ENCODE data around the gene TGFBR1. TPM values are rescaled to one million over a fixed set of nuclear protein-coding genes. Genes with fewer than 3 reads are reported as not detected.

Gene TGFBR1
- total RNA-seq, 2 donors from 2014 or later, result 74.8 to 75.6 TPM

DNA sequence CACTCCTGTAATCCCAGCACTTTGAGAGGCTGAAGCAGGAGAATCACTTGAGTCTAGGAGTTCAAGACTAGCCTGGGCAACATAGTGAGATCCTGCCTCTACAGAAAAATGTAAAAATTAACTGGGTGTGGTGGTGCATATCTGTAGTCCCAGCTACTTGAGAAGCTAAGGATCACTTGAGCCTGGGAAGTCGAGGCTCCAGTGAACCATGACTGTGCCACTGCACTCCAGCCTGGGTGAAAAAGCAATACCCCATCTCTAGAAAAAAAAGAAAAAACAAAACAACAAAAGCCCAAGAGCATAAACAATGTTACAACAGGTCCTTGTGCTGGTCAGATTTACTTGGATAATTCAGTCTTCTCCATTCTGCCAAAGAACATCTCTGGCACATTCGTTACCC, 44.3 kb upstream of the TGFBR1 start:
- no peaks in the 10 kb centered on the region for H3K4me1 Mint-ChIP-seq
- Histone ChIP-seq H3K27ac (ENCODE audit: low read depth, low read length) (no peak overlapping the region), H3K4me3 (ENCODE audit: low read length) (no peak overlapping the region), H3K4me1 (ENCODE audit: control insufficient read depth, insufficient read depth, low read length) (no peaks in the 10 kb centered on the region), H3K27me3 (ENCODE audit: control insufficient read depth, insufficient read depth, low read length, poor library complexity, severe bottlenecking) (no peaks in the 10 kb centered on the region), H3K36me3 (ENCODE audit: control insufficient read depth, insufficient read depth, low read length) (no peaks in the 10 kb centered on the region), H3K9ac (ENCODE audit: extremely low read depth, low read length, poor library complexity, severe bottlenecking) (no peak overlapping the region), H3K9me3 (ENCODE audit: control insufficient read depth, low read length) (no peaks in the 10 kb centered on the region)
- no peaks in the 10 kb centered on the region for H3K27me3 Mint-ChIP-seq (ENCODE audit: insufficient read depth)
- H3K4me3 Mint-ChIP-seq, result no peak overlapping the region
- no peak overlapping the region for H3K27ac Mint-ChIP-seq
- no peaks in the 10 kb centered on the region for H3K36me3 Mint-ChIP-seq (ENCODE audit: low read depth)
- no peak for DNase-seq
- no peaks in the 10 kb centered on the region for H3K9me3 Mint-ChIP-seq
- WGBS, 2 experiments (ENCODE audit: insufficient coverage in 1 of 2, insufficient read length in 1 of 2), result 85 to 100% methylated on average over 2 of the region's 2 CpGs
- TF ChIP-seq CTCF (conservative IDR thresholded peaks at IDR 0.05), result no peak

- Mint-ChIP-seq H3K36me3 (ENCODE audit: low read depth) (no peaks in the 10 kb centered on the region), H3K4me3 (no peak overlapping the region), H3K27me3 (ENCODE audit: insufficient read depth) (no peaks in the 10 kb centered on the region), H3K27ac (no peak overlapping the region), H3K9me3 (no peaks in the 10 kb centered on the region), H3K4me1 (peaks cover 3% of the 10 kb centered on the region)
- Histone ChIP-seq H3K4me3 (ENCODE audit: low read length) (no peak overlapping the region), H3K9me3 (ENCODE audit: control insufficient read depth, low read length) (no peaks in the 10 kb centered on the region), H3K9ac (ENCODE audit: extremely low read depth, low read length, poor library complexity, severe bottlenecking) (no peak overlapping the region), H3K36me3 (ENCODE audit: control insufficient read depth, insufficient read depth, low read length) (no peaks in the 10 kb centered on the region), H3K4me1 (ENCODE audit: control insufficient read depth, insufficient read depth, low read length) (no peaks in the 10 kb centered on the region), H3K27me3 (ENCODE audit: control insufficient read depth, insufficient read depth, low read length, poor library complexity, severe bottlenecking) (no peaks in the 10 kb centered on the region), H3K27ac (ENCODE audit: low read depth, low read length) (no peak overlapping the region)
- TF ChIP-seq CTCF (conservative IDR thresholded peaks at IDR 0.05), result no peak
- WGBS, 2 experiments (ENCODE audit: insufficient coverage in 1 of 2, insufficient read length in 1 of 2), result 83 to 100% methylated on average over 1 of the region's 1 CpG
- DNase-seq, result no peak
Observed at GRCh38 chr9:99062549-99062948, 42.4 kb upstream of the TGFBR1 start.

- DNase-seq, result no peak
- no peaks in the 10 kb centered on the region for H3K27me3 Mint-ChIP-seq (ENCODE audit: insufficient read depth)
- no peak overlapping the region for H3K4me3 Mint-ChIP-seq
- Histone ChIP-seq H3K27ac (ENCODE audit: low read depth, low read length) (no peak overlapping the region), H3K36me3 (ENCODE audit: control insufficient read depth, insufficient read depth, low read length) (no peaks in the 10 kb centered on the region), H3K9me3 (ENCODE audit: control insufficient read depth, low read length) (no peaks in the 10 kb centered on the region), H3K9ac (ENCODE audit: extremely low read depth, low read length, poor library complexity, severe bottlenecking) (no peak overlapping the region), H3K4me3 (ENCODE audit: low read length) (no peak overlapping the region), H3K27me3 (ENCODE audit: control insufficient read depth, insufficient read depth, low read length, poor library complexity, severe bottlenecking) (no peaks in the 10 kb centered on the region), H3K4me1 (ENCODE audit: control insufficient read depth, insufficient read depth, low read length) (no peaks in the 10 kb centered on the region)
- TF ChIP-seq CTCF (conservative IDR thresholded peaks at IDR 0.05), result no peak
- H3K36me3 Mint-ChIP-seq (ENCODE audit: low read depth), result no peaks in the 10 kb centered on the region
- 100% methylated on average over 1 of the region's 1 CpG; no CpG with 5 or more reads in 1 of the 2 experiments for WGBS, 2 experiments (ENCODE audit: insufficient coverage in 1 of 2, insufficient read length in 1 of 2)
- peaks cover 3% of the 10 kb centered on the region for H3K4me1 Mint-ChIP-seq
- H3K27ac Mint-ChIP-seq, result no peak overlapping the region
- no peaks in the 10 kb centered on the region for H3K9me3 Mint-ChIP-seq
Observed at GRCh38 chr9:99063522-99063921, 41.4 kb upstream of the TGFBR1 start.

All from endodermal cell (in vitro differentiated cells).